Suprapubic skin (tissue), 4 donors: Measurements from ENCODE around the gene PTGS1. TPM values are rescaled to one million over a fixed set of nuclear protein-coding genes. Genes with fewer than 3 reads are reported as not detected.
"Not testable (repeated sequence)": the region's sequence is repeated elsewhere in the genome, so short reads cannot be mapped to it uniquely, and the experiment has no call there.

ENCODE experiments used
- DNase-seq, 2 donors: peaks; one replicate each; pipeline ENCODE4 v3.0.0-alpha.2; 2019; ENCODE audit warnings: low spot score in 2 of 2
- H3K27ac ChIP-seq: fragments of 200-600 bp; sonication (generic); one replicate; pipeline ENCODE4 v1.5.1; 2019
- H3K27me3 ChIP-seq: fragments of 200-600 bp; sonication (generic); one replicate; pipeline ENCODE4 v1.5.1; 2019
- H3K36me3 ChIP-seq: fragments of 200-600 bp; sonication (generic); one replicate; pipeline ENCODE4 v1.5.1; 2019
- H3K4me1 ChIP-seq: fragments of 200-600 bp; sonication (generic); one replicate; pipeline ENCODE4 v1.5.1; 2019
- H3K4me3 ChIP-seq: fragments of 200-600 bp; sonication (generic); one replicate; pipeline ENCODE4 v1.5.1; 2019; ENCODE audit warnings: mild to moderate bottlenecking
- H3K9me3 ChIP-seq: fragments of 200-600 bp; sonication (generic); one replicate; pipeline ENCODE4 v1.5.1; 2019
- CTCF ChIP-seq, 2 donors: fragments of 200-600 bp in 1 of 2; fragments of 450-650 bp in 1 of 2; sonication (generic) in 1 of 2; IDR thresholded peaks; one replicate each; pipeline ENCODE4 v1.5.1; 2016 to 2019; ENCODE audit warnings: antibody characterized with exemption in 2 of 2, mild to moderate bottlenecking in 1 of 2, moderate library complexity in 1 of 2
- EP300 ChIP-seq: sonication (generic); formaldehyde crosslinking; IDR thresholded peaks from one replicate; pipeline ENCODE4 v1.6.1; 2017; ENCODE audit warnings: antibody characterized with exemption
- POLR2A ChIP-seq, 2 donors: fragments of 450-650 bp; IDR thresholded peaks; one replicate each; pipeline ENCODE4 v1.6.1; 2017; ENCODE audit warnings: antibody characterized with exemption in 2 of 2, mild to moderate bottlenecking in 2 of 2, moderate library complexity in 2 of 2
- POLR2AphosphoS5 ChIP-seq, 3 donors: sonication (generic); formaldehyde crosslinking; IDR thresholded peaks; one replicate each; pipeline ENCODE4 v1.6.1; 2017; ENCODE audit warnings: antibody characterized with exemption in 3 of 3
- WGBS: methylation state at CpG from one replicate; pipeline ENCODE4 v1.1.5; 2018; 5-methylcytosine and 5-hydroxymethylcytosine counted together
- total RNA-seq, 4 donors: library from RNA; depleted of rRNA; stranded (reverse); fragments of >200 nt; gene quantifications; one replicate each; pipeline ENCODE4 v1.1.0, GENCODE V29; 2016

The PTGS1 gene
- total RNA-seq, 4 donors from 2014 or later, result 64.3 to 124 (median 73.1) TPM

GRCh38 chr9:122401896-122402295, 31.1 kb downstream of the PTGS1 start:
- 96% methylated on average over 8 of the region's 8 CpGs for WGBS
- H3K27ac ChIP-seq, result no peak overlapping the region
- no peaks in the 10 kb centered on the region for H3K36me3 ChIP-seq
- no peak for DNase-seq
- no peak overlapping the region for H3K4me3 ChIP-seq
- peaks cover 5% of the 10 kb centered on the region for H3K27me3 ChIP-seq
- TF ChIP-seq POLR2A (IDR thresholded peaks at IDR 0.05) (no peak), EP300 (no peak), POLR2AphosphoS5 (IDR thresholded peaks at IDR 0.05) (no peak), CTCF (IDR thresholded peaks at IDR 0.05) (no peak)
- no peaks in the 10 kb centered on the region for H3K9me3 ChIP-seq
- H3K4me1 ChIP-seq, result no peaks in the 10 kb centered on the region

- Histone ChIP-seq H3K27me3 (peaks cover 5% of the 10 kb centered on the region), H3K9me3 (no peaks in the 10 kb centered on the region), H3K4me1 (no peaks in the 10 kb centered on the region), H3K27ac (no peak overlapping the region), H3K4me3 (no peak overlapping the region), H3K36me3 (no peaks in the 10 kb centered on the region)
- no peak for DNase-seq
- WGBS, result 17% methylated on average over 3 of the region's 3 CpGs
- TF ChIP-seq CTCF (IDR thresholded peaks at IDR 0.05), result no peak
- TF ChIP-seq POLR2A (IDR thresholded peaks at IDR 0.05), result no peak
- TF ChIP-seq POLR2AphosphoS5 (IDR thresholded peaks at IDR 0.05), result no peak
- no peak for TF ChIP-seq EP300
These were observed 31.6 kb downstream of the PTGS1 start for GRCh38 chr9:122402403-122402871.

GRCh38 chr9:122402874-122403273, 32.0 kb downstream of the PTGS1 start:
- H3K27ac ChIP-seq, result no peak overlapping the region
- 88% methylated on average over 3 of the region's 3 CpGs for WGBS
- H3K9me3 ChIP-seq, result no peaks in the 10 kb centered on the region
- peaks cover 5% of the 10 kb centered on the region for H3K27me3 ChIP-seq
- no peak for TF ChIP-seq POLR2AphosphoS5 (IDR thresholded peaks at IDR 0.05)
- no peak for TF ChIP-seq POLR2A (IDR thresholded peaks at IDR 0.05)
- no peak for TF ChIP-seq EP300
- TF ChIP-seq CTCF (IDR thresholded peaks at IDR 0.05), result no peak
- H3K36me3 ChIP-seq, result no peaks in the 10 kb centered on the region
- H3K4me1 ChIP-seq, result no peaks in the 10 kb centered on the region
- DNase-seq, result no peak
- H3K4me3 ChIP-seq, result no peak overlapping the region

- no peaks in the 10 kb centered on the region for H3K9me3 ChIP-seq
- 66% methylated on average over 6 of the region's 6 CpGs for WGBS
- no peak for TF ChIP-seq POLR2A (IDR thresholded peaks at IDR 0.05)
- no peak for TF ChIP-seq EP300
- no peak for TF ChIP-seq CTCF (IDR thresholded peaks at IDR 0.05)
- TF ChIP-seq POLR2AphosphoS5 (IDR thresholded peaks at IDR 0.05), result no peak
- peaks cover 5% of the 10 kb centered on the region for H3K27me3 ChIP-seq
- H3K4me3 ChIP-seq, result no peak overlapping the region
- H3K4me1 ChIP-seq, result no peaks in the 10 kb centered on the region
- H3K27ac ChIP-seq, result no peak overlapping the region
- DNase-seq, result no peak
- no peaks in the 10 kb centered on the region for H3K36me3 ChIP-seq
These were observed 32.7 kb downstream of the PTGS1 start for GRCh38 chr9:122403381-122404000.

- H3K9me3 ChIP-seq, H3K4me1 ChIP-seq, H3K27me3 ChIP-seq, H3K36me3 ChIP-seq, DNase-seq, H3K27ac ChIP-seq: not testable (repeated sequence)
- H3K4me3 ChIP-seq, result peak overlapping the region; percentile 49
- WGBS, result 89% methylated on average over 11 of the region's 15 CpGs
These were observed 34.7 kb downstream of the PTGS1 start for GRCh38 chr9:122405304-122406069.
